Measurements from ENCODE around the gene MYO3B. TPM values are rescaled to one million over a fixed set of nuclear protein-coding genes. Genes with fewer than 3 reads are reported as not detected.

The MYO3B gene
- total and polyA plus RNA-seq, 7 donors = 0.34 TPM; not detected in 6

DNA sequence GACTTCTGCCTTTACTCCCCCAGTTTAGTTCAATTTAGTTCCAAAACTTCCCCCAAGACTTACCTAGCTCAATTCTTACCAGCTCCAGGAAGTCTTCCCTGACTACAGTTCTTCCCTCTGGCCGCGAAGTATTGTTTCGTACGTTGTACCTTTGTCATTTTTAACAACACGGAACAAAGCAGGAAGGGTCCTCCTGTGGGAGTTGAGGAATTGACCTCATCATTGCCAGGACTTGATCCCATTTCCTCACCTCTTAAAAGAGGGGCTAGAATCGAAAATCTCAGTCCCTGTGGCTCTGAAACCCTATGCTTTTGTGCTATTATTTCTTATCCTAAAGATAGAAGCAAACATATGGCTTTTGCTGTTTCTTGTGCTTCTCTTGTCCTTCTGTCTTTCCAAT is 187.1 kb downstream of the MYO3B start:
- no peak overlapping the region for H3K4me3 ChIP-seq
- no peaks in the 10 kb centered on the region for H3K4me1 ChIP-seq
- WGBS, 2 donors = 80 to 84% methylated on average over 6 of the region's 6 CpGs
- intact Hi-C loops (cut with DNase I) = loop anchor here (5.0 kb wide), 1 partner anchor 447 kb away; no protein-coding TSS in a partner anchor
- H3K36me3 ChIP-seq = no peaks in the 10 kb centered on the region
- no peak for DNase-seq
- H3K27ac ChIP-seq = no peak overlapping the region
- no peak for TF ChIP-seq EP300 (IDR thresholded peaks at IDR 0.05)
- no peak for TF ChIP-seq POLR2AphosphoS5 (IDR thresholded peaks at IDR 0.05)
- TF ChIP-seq CTCF (IDR thresholded peaks at IDR 0.05) = no peak
- no peak for TF ChIP-seq POLR2A (IDR thresholded peaks at IDR 0.05)
- peaks cover 0 to 59% (median 14%) of the 10 kb centered on the region in 3 donors for H3K27me3 ChIP-seq
- H3K9me3 ChIP-seq = no peaks in the 10 kb centered on the region

DNA sequence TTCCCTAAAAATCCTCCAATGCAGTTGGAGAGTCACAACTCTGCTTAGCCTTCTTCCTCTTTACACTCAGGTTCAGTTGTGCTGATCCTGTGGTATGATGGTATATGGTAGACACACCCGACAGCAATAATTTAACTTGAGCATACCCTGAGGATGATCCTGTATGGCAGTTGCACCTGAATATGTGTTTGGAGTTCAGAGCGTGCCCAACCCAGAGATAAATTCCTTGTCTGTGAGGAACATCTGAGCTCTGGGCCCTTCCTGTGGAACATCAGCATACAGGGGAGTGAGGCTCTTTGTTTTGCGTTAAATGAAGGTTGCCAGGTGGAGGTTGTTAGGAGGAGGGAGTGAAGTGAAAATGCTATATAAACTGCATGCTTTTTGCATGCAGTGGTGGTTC is 187.7 kb downstream of the MYO3B start:
- H3K4me3 ChIP-seq = no peak overlapping the region
- H3K9me3 ChIP-seq = no peaks in the 10 kb centered on the region
- DNase-seq = no peak
- no peaks in the 10 kb centered on the region for H3K36me3 ChIP-seq
- WGBS, 2 donors = 58 to 88% methylated on average over 3 of the region's 3 CpGs
- intact Hi-C loops (cut with DNase I) = loop anchor here (5.0 kb wide), 1 partner anchor 447 kb away; no protein-coding TSS in a partner anchor
- H3K4me1 ChIP-seq = no peaks in the 10 kb centered on the region
- TF ChIP-seq POLR2A (IDR thresholded peaks at IDR 0.05) (no peak), CTCF (IDR thresholded peaks at IDR 0.05) (no peak), EP300 (IDR thresholded peaks at IDR 0.05) (no peak), POLR2AphosphoS5 (IDR thresholded peaks at IDR 0.05) (no peak)
- no peak overlapping the region for H3K27ac ChIP-seq
- H3K27me3 ChIP-seq = peaks cover 0 to 64% (median 14%) of the 10 kb centered on the region in 3 donors

DNA sequence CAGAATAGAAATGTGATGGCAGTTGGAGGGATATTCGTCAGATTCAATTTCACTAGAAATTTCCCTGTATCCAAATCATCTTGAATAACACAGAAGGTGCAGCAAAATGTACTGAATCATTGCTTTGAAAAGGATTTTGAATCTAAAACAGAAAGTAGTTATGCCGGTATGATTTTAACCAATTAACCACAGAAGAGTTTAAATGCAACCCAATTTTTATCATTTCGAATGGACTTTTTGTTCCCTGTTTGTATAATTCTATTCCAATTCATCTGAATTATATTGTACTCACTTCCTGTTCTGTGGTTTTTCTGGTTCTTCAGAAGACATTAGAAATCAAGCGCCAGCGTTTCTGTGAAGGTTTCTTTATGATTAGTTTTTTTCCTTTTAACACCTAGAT is 190.4 kb downstream of the MYO3B start:
- WGBS, 2 donors = 21 to 34% methylated on average over 5 of the region's 5 CpGs
- H3K27ac ChIP-seq = no peak overlapping the region
- TF ChIP-seq EP300 (IDR thresholded peaks at IDR 0.05) (no peak), POLR2A (IDR thresholded peaks at IDR 0.05) (no peak)
- no peaks in the 10 kb centered on the region for H3K9me3 ChIP-seq
- H3K4me1 ChIP-seq = no peaks in the 10 kb centered on the region
- peaks cover 0 to 71% (median 9%) of the 10 kb centered on the region in 3 donors for H3K27me3 ChIP-seq
- H3K36me3 ChIP-seq = no peaks in the 10 kb centered on the region
- H3K4me3 ChIP-seq = no peak overlapping the region
- intact Hi-C loops (cut with DNase I) = loop anchor here (5.0 kb wide), 1 partner anchor 444 kb away; no protein-coding TSS in a partner anchor
- no peak for DNase-seq

DNA sequence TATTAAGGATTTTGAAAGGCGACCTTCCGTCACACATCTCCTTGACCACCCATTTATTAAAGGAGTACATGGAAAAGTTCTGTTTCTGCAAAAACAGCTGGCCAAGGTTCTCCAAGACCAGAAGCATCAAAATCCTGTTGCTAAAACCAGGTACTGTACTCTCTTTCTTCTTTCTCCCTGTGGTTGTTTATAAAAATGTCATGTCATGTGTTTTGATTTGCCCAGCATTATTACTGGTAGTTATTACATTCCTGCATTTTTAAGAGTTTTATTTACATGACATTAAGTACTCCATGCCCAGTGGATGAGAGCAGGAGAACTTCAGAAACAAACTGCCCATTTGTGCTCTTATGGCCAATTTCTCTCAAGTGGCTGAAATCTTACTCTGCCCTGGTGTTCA is 191.3 kb downstream of the MYO3B start:
- TF ChIP-seq CTCF (IDR thresholded peaks at IDR 0.05) (no peak), POLR2AphosphoS5 (IDR thresholded peaks at IDR 0.05) (no peak), EP300 (IDR thresholded peaks at IDR 0.05) (no peak), POLR2A (IDR thresholded peaks at IDR 0.05) (no peak)
- Histone ChIP-seq H3K27me3 (peaks cover 0 to 65% (median 9%) of the 10 kb centered on the region in 3 donors), H3K27ac (no peak overlapping the region), H3K9me3 (no peaks in the 10 kb centered on the region), H3K4me1 (no peaks in the 10 kb centered on the region), H3K36me3 (no peaks in the 10 kb centered on the region), H3K4me3 (no peak overlapping the region)
- intact Hi-C loops (cut with DNase I) = loop anchor here (5.0 kb wide), 1 partner anchor 443 kb away; no protein-coding TSS in a partner anchor
- no peak for DNase-seq
- WGBS, 2 donors = 53 to 81% methylated on average over 2 of the region's 2 CpGs

- Histone ChIP-seq H3K4me3 (no peak overlapping the region), H3K27ac (no peak overlapping the region), H3K27me3 (peaks cover 0 to 62% (median 9%) of the 10 kb centered on the region in 3 donors), H3K4me1 (no peaks in the 10 kb centered on the region), H3K9me3 (no peaks in the 10 kb centered on the region), H3K36me3 (no peaks in the 10 kb centered on the region)
- no peak for TF ChIP-seq POLR2AphosphoS5 (IDR thresholded peaks at IDR 0.05)
- peak in 2 of 4 experiments; percentile 12 to 15 for TF ChIP-seq CTCF (IDR thresholded peaks at IDR 0.05)
- intact Hi-C loops (cut with DNase I) = loop anchor here (5.0 kb wide), 1 partner anchor 442 kb away; no protein-coding TSS in a partner anchor
- WGBS, 2 donors = 12 to 29% methylated on average over 1 of the region's 1 CpG
- DNase-seq = no peak
Measured at GRCh38 chr2:170369894-170370293, 191.9 kb downstream of the MYO3B start.

Data from sigmoid colon (tissue), 7 donors.